H9 (cell line): Measurements from ENCODE around the gene ZNF132. TPM values are rescaled to one million over a fixed set of nuclear protein-coding genes. Genes with fewer than 3 reads are reported as not detected.

ENCODE experiments used
- DNase-seq: peaks from one replicate; pipeline ENCODE4 v3.0.0-alpha.2; 2017
- H2AFZ ChIP-seq: one replicate; pipeline ENCODE4 v1.6.1; 2013; ENCODE audit warnings: mild to moderate bottlenecking, low read length, control low read depth, moderate library complexity
- H2AK5ac ChIP-seq: 2 replicates; pipeline ENCODE4 v1.6.1; 2013; ENCODE audit warnings: low read length, control low read depth, mixed read lengths; ENCODE audit not compliant: insufficient read length
- H2BK120ac ChIP-seq: one replicate; pipeline ENCODE4 v1.6.1; 2013; ENCODE audit warnings: low read depth, mild to moderate bottlenecking, low read length, control low read depth, inconsistent platforms; ENCODE audit not compliant: poor library complexity, severe bottlenecking
- H2BK12ac ChIP-seq: 2 replicates; pipeline ENCODE4 v1.6.1; 2013; ENCODE audit warnings: low read length, control low read depth, mixed read lengths, low read depth; ENCODE audit not compliant: insufficient read length
- H2BK15ac ChIP-seq: 2 replicates; pipeline ENCODE4 v1.6.1; 2013; ENCODE audit warnings: low read depth, low read length, control low read depth
- H2BK20ac ChIP-seq: one replicate; pipeline ENCODE4 v1.6.1; 2013; ENCODE audit warnings: low read depth, mild to moderate bottlenecking, low read length, control low read depth, inconsistent platforms; ENCODE audit not compliant: poor library complexity, severe bottlenecking
- H2BK5ac ChIP-seq: 2 replicates; pipeline ENCODE4 v1.6.1; 2013; ENCODE audit warnings: low read length, control low read depth, mixed read lengths; ENCODE audit not compliant: insufficient read length
- H3K14ac ChIP-seq: 2 replicates; pipeline ENCODE4 v1.6.1; 2013; ENCODE audit warnings: low read length, control low read depth; ENCODE audit not compliant: insufficient read depth
- H3K18ac ChIP-seq: 2 replicates; pipeline ENCODE4 v1.6.1; 2013; ENCODE audit warnings: low read depth, mild to moderate bottlenecking, mixed read lengths, low read length, control low read depth; ENCODE audit not compliant: insufficient read length
- H3K23ac ChIP-seq: 2 replicates; pipeline ENCODE4 v1.6.1; 2013; ENCODE audit warnings: low read length, control low read depth, mixed read lengths, low read depth; ENCODE audit not compliant: insufficient read length
- H3K23me2 ChIP-seq: 2 replicates; pipeline ENCODE4 v1.6.1; 2013; ENCODE audit warnings: low read depth, mild to moderate bottlenecking, mixed read lengths, low read length, control low read depth; ENCODE audit not compliant: insufficient read length, poor library complexity, severe bottlenecking
- H3K27ac ChIP-seq: 2 replicates; pipeline ENCODE4 v1.5.1; 2013; ENCODE audit warnings: low read length, control low read depth, mixed read lengths, low read depth; ENCODE audit not compliant: insufficient read length
- H3K27me3 ChIP-seq: 2 replicates; pipeline ENCODE4 v1.6.1; 2013; ENCODE audit warnings: low read length, control low read depth, inconsistent platforms; ENCODE audit not compliant: insufficient read depth
- H3K4ac ChIP-seq: 2 replicates; pipeline ENCODE4 v1.6.1; 2013; ENCODE audit warnings: low read depth, mild to moderate bottlenecking, control low read depth, inconsistent platforms, low read length, moderate library complexity
- H3K4me1 ChIP-seq: 2 replicates; pipeline ENCODE4 v1.6.1; 2013; ENCODE audit warnings: low read length, control low read depth, inconsistent platforms; ENCODE audit not compliant: insufficient read depth
- H3K4me2 ChIP-seq: 2 replicates; pipeline ENCODE4 v1.6.1; 2013; ENCODE audit warnings: low read length, control low read depth, mixed read lengths; ENCODE audit not compliant: insufficient read length, insufficient read depth
- H3K56ac ChIP-seq: 2 replicates; pipeline ENCODE4 v1.6.1; 2013; ENCODE audit warnings: low read depth, mild to moderate bottlenecking, mixed read lengths, low read length, control low read depth; ENCODE audit not compliant: insufficient read length
- H3K79me1 ChIP-seq: 2 replicates; pipeline ENCODE4 v1.6.1; 2013; ENCODE audit warnings: low read depth, mild to moderate bottlenecking, moderate library complexity, low read length, control low read depth, inconsistent platforms; ENCODE audit not compliant: insufficient read depth, poor library complexity, severe bottlenecking
- H3K79me2 ChIP-seq: 2 replicates; pipeline ENCODE4 v1.6.1; 2013; ENCODE audit warnings: low read length, control low read depth, inconsistent platforms; ENCODE audit not compliant: insufficient read depth
- H3K9ac ChIP-seq: 2 replicates; pipeline ENCODE4 v1.6.1; 2013; ENCODE audit warnings: low read length, control low read depth, mixed read lengths; ENCODE audit not compliant: insufficient read length; ENCODE audit errors: extremely low read depth
- H3K9me3 ChIP-seq: one replicate; pipeline ENCODE4 v1.6.1; 2013; ENCODE audit warnings: low read depth, low read length, inconsistent platforms; ENCODE audit not compliant: control insufficient read depth
- H3T11ph ChIP-seq: one replicate; pipeline ENCODE4 v1.6.1; 2013; ENCODE audit warnings: mild to moderate bottlenecking, low read length, control low read depth, inconsistent platforms
- H4K20me1 ChIP-seq: one replicate; pipeline ENCODE4 v1.6.1; 2013; ENCODE audit not compliant: control insufficient read depth, insufficient read length, insufficient read depth
- H4K5ac ChIP-seq: 2 replicates; pipeline ENCODE4 v1.6.1; 2013; ENCODE audit warnings: low read depth, mild to moderate bottlenecking, mixed read lengths, low read length, control low read depth; ENCODE audit not compliant: insufficient read length
- H4K8ac ChIP-seq: replicated peaks from 2 replicates; pipeline ENCODE4 v1.6.1; 2013; ENCODE audit warnings: low read length, control low read depth, mixed read lengths, low read depth; ENCODE audit not compliant: insufficient read length
- H4K91ac ChIP-seq: 2 replicates; pipeline ENCODE4 v1.6.1; 2013; ENCODE audit warnings: low read depth, mild to moderate bottlenecking, moderate library complexity, mixed read lengths, low read length, control low read depth; ENCODE audit not compliant: insufficient read length
- H3K27ac Mint-ChIP-seq, 3 experiments: 2 replicates in 2 of 3; 3 replicates in 1 of 3; pipeline ENCODE4 v1.8.0; 2020 to 2021; ENCODE audit warnings: mixed read lengths in 3 of 3, mild to moderate bottlenecking in 1 of 3, moderate library complexity in 1 of 3
- H3K27me3 Mint-ChIP-seq: 2 replicates; pipeline ENCODE4 v1.8.0; 2021; ENCODE audit warnings: low read depth, mild to moderate bottlenecking, moderate library complexity, mixed read lengths
- H3K36me3 Mint-ChIP-seq, 3 experiments: 2 replicates in 2 of 3; 3 replicates in 1 of 3; pipeline ENCODE4 v1.8.0; 2020 to 2021; ENCODE audit warnings: low read depth in 3 of 3, mixed read lengths in 3 of 3; ENCODE audit not compliant: insufficient read depth in 1 of 3
- H3K4me1 Mint-ChIP-seq, 2 experiments: 2 replicates each; pipeline ENCODE4 v1.8.0; 2020; ENCODE audit warnings: mixed read lengths in 2 of 2
- H3K4me3 Mint-ChIP-seq, 2 experiments: 2 replicates in 1 of 2; 3 replicates in 1 of 2; pipeline ENCODE4 v1.8.0; 2020 to 2021; ENCODE audit warnings: mild to moderate bottlenecking in 2 of 2, mixed read lengths in 2 of 2, moderate library complexity in 1 of 2
- H3K9me3 Mint-ChIP-seq, 2 experiments: 2 replicates in 1 of 2; 3 replicates in 1 of 2; pipeline ENCODE4 v1.8.0; 2020; ENCODE audit warnings: mild to moderate bottlenecking in 2 of 2, mixed read lengths in 2 of 2, moderate library complexity in 1 of 2
- WGBS: extraction: QIAGEN DNeasy Blood & Tissue Kit; methylation state at CpG from one replicate; pipeline ENCODE4 v1.1.7; 2013; ENCODE audit warnings: missing lambda C conversion rate, low lambda C conversion rate, mixed read lengths; ENCODE audit not compliant: insufficient read length; ENCODE audit errors: extremely low coverage; 5-methylcytosine and 5-hydroxymethylcytosine counted together
- total RNA-seq: library from RNA; stranded (reverse); gene quantifications from 2 replicates; pipeline ENCODE4 v1.2.1, GENCODE V29; 2021
- TF ChIP-seq, protein P1 (sequence below): fragments of 200-600 bp; sonication (generic); conservative IDR thresholded peaks from 3 replicates; pipeline ENCODE4 v1.8.0; 2021; ENCODE audit warnings: antibody characterized with exemption, mild to moderate bottlenecking

ZNF132 gene
- total RNA-seq, 1 experiment from 2014 or later: 0.24 TPM

- Histone ChIP-seq H3K79me1 (no peaks in the 10 kb centered on the region), H2BK12ac (no peak within 1 kb of the TSS), H2BK20ac (no peak within 1 kb of the TSS), H3K56ac (no peak within 1 kb of the TSS), H2BK5ac (no peak within 1 kb of the TSS), H3K4ac (peak within 1 kb of the TSS; percentile 1; the same call in 1 of the 2 replicates), H3K23ac (no peak within 1 kb of the TSS), H2AFZ (no peak within 1 kb of the TSS), H4K20me1 (no peaks in the 10 kb centered on the region), H3K9ac (peak within 1 kb of the TSS; percentile 85), H3T11ph (no peak within 1 kb of the TSS), H3K18ac (peak within 1 kb of the TSS; percentile 92), H3K9me3 (no peaks in the 10 kb centered on the region), H3K4me2 (peak within 1 kb of the TSS; percentile 94), H3K4me1 (peaks cover 4% of the 10 kb centered on the region; the same call in 1 of the 2 replicates), H4K8ac (no peak within 1 kb of the TSS), H3K27ac (peak within 1 kb of the TSS; percentile 42), H4K91ac (no peak within 1 kb of the TSS), H2BK120ac (no peak within 1 kb of the TSS), H4K5ac (no peak within 1 kb of the TSS), H2AK5ac (no peak within 1 kb of the TSS), H3K14ac (peak within 1 kb of the TSS; percentile 93), H3K27me3 (no peaks in the 10 kb centered on the region), H2BK15ac (no peak within 1 kb of the TSS), H3K79me2 (peaks cover 10% of the 10 kb centered on the region; the same call in 1 of the 2 replicates), H3K23me2 (peaks cover 7% of the 10 kb centered on the region)
- H3K36me3 Mint-ChIP-seq: peaks cover 33 to 40% (median 36%) of the 10 kb centered on the region in 3 experiments
- peak within 1 kb of the TSS; percentile 95 to 99 (median 98) for H3K27ac Mint-ChIP-seq
- no peaks in the 10 kb centered on the region for H3K9me3 Mint-ChIP-seq
- H3K4me3 Mint-ChIP-seq: peak within 1 kb of the TSS; percentile 95 to 99
- DNase-seq: peak; percentile 98
- TF ChIP-seq, protein P1, sequence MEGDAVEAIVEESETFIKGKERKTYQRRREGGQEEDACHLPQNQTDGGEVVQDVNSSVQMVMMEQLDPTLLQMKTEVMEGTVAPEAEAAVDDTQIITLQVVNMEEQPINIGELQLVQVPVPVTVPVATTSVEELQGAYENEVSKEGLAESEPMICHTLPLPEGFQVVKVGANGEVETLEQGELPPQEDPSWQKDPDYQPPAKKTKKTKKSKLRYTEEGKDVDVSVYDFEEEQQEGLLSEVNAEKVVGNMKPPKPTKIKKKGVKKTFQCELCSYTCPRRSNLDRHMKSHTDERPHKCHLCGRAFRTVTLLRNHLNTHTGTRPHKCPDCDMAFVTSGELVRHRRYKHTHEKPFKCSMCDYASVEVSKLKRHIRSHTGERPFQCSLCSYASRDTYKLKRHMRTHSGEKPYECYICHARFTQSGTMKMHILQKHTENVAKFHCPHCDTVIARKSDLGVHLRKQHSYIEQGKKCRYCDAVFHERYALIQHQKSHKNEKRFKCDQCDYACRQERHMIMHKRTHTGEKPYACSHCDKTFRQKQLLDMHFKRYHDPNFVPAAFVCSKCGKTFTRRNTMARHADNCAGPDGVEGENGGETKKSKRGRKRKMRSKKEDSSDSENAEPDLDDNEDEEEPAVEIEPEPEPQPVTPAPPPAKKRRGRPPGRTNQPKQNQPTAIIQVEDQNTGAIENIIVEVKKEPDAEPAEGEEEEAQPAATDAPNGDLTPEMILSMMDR: no peak
- no peaks in the 10 kb centered on the region for H3K27me3 Mint-ChIP-seq
- WGBS: no CpG with 5 or more reads among the region's 64 CpGs
- H3K4me1 Mint-ChIP-seq: peaks cover 22 to 33% of the 10 kb centered on the region in 2 experiments
These were observed 53.2 kb downstream of the ZNF132 start, which contains the start of gene RPS5 for GRCh38 chr19:58386576-58387337. Gene RPS5 (plus strand): TSS chr19:58387269. CDS start chr19:58388138, 869 bp downstream.
